HepG2 (cell line): ENCODE measurements around the gene NEIL3. TPM values are rescaled to one million over a fixed set of nuclear protein-coding genes. Genes with fewer than 3 reads are reported as not detected.

Experiments
- ATAC-seq: fragments of 200-7000 bp; cut with Tn5 transposase; 3 replicates; pipeline ENCODE4 v1.9.1; 2020; ENCODE audit warnings: mild to moderate bottlenecking, moderate library complexity
- BruUV-seq: library from RNA; stranded (reverse); fragments of 400-500 nt; replicated peaks from 2 replicates; lab custom pipeline; 2021; lab: Mats Ljungman, UMichigan
- CTCF ChIA-PET: fragments of 300-600 bp; formaldehyde crosslinking; extraction: SDS; loops from one replicate; lab custom pipeline; 2021; ENCODE audit warnings: low total read pairs, inconsistent platforms, low intra/inter-chr PET ratio; lab: Yijun Ruan, JAX
- POLR2A ChIA-PET: fragments of 350-600 bp; sonication (Branson Sonifier 250); formaldehyde crosslinking; loops from one replicate; lab custom pipeline; 2020; ENCODE audit warnings: antibody characterized with exemption, inconsistent platforms; lab: Yijun Ruan, JAX
- DNase-seq: peaks from one replicate; pipeline ENCODE4 v3.0.0-alpha.2; 2015; ENCODE audit warnings: low spot score
- FAIRE-seq: peaks from 3 replicates; lab custom pipeline; 2011; peaks lifted over from hg19 to GRCh38; lab: Jason Lieb, UNC
- H2AFZ ChIP-seq: one replicate; pipeline ENCODE4 v1.6.1; 2011; ENCODE audit warnings: low read length, inconsistent platforms
- H3K27ac ChIP-seq: fragments of 300-600 bp; 3 replicates; pipeline ENCODE4 v1.8.0; 2011; ENCODE audit warnings: mixed run types, mild to moderate bottlenecking, mixed read lengths, low read length, inconsistent platforms; ENCODE audit not compliant: insufficient read depth; ENCODE audit errors: extremely low read length
- H3K27me3 ChIP-seq, 2 experiments: fragments of 200-600 bp in 1 of 2; 2 replicates in 1 of 2; 3 replicates in 1 of 2; pipeline versions ENCODE4 v1.6.0 to v1.8.0; 2011; ENCODE audit warnings: low read length in 2 of 2, mild to moderate bottlenecking in 2 of 2, moderate library complexity in 2 of 2, inconsistent platforms in 1 of 2; ENCODE audit not compliant: insufficient read depth in 2 of 2, control insufficient read depth in 1 of 2
- H3K36me3 ChIP-seq, 2 experiments: fragments of 200-600 bp in 1 of 2; replicated peaks in 1 of 2; 2 replicates in 1 of 2; 3 replicates in 1 of 2; pipeline versions ENCODE4 v1.5.1 to v1.8.0; 2011; ENCODE audit warnings: low read length in 2 of 2, inconsistent platforms in 1 of 2; ENCODE audit not compliant: insufficient read depth in 2 of 2, control insufficient read depth in 1 of 2
- H3K4me1 ChIP-seq: 2 replicates; pipeline ENCODE4 v1.5.1; 2012; ENCODE audit warnings: low read length, inconsistent platforms; ENCODE audit not compliant: insufficient read depth
- H3K4me2 ChIP-seq: 2 replicates; pipeline ENCODE4 v1.6.0; 2011; ENCODE audit warnings: low read depth, low read length, inconsistent platforms
- H3K4me3 ChIP-seq, 3 experiments: fragments of 200-600 bp in 1 of 3; sonication (generic), shearing (Covaris generic) in 1 of 3; replicated peaks in 1 of 3; 2 replicates each; pipeline ENCODE4 v1.5.1; 2011 to 2016; ENCODE audit warnings: low read length in 3 of 3, inconsistent platforms in 2 of 3, low read depth in 2 of 3, mild to moderate bottlenecking in 2 of 3, control low read depth in 1 of 3, mixed read lengths in 1 of 3; ENCODE audit not compliant: insufficient read depth in 1 of 3
- H3K79me2 ChIP-seq: one replicate; pipeline ENCODE4 v1.6.1; 2011; ENCODE audit warnings: low read length, inconsistent platforms; ENCODE audit not compliant: insufficient read depth
- H3K9ac ChIP-seq: 2 replicates; pipeline ENCODE4 v1.6.0; 2011; ENCODE audit warnings: mild to moderate bottlenecking, low read depth, low read length, inconsistent platforms; ENCODE audit not compliant: insufficient read depth
- H3K9me3 ChIP-seq: 2 replicates; pipeline ENCODE4 v1.5.1; 2012; ENCODE audit warnings: mild to moderate bottlenecking, low read length
- H4K20me1 ChIP-seq: 2 replicates; pipeline ENCODE4 v1.6.0; 2011; ENCODE audit warnings: inconsistent platforms, mild to moderate bottlenecking, low read length, moderate library complexity; ENCODE audit not compliant: insufficient read depth
- ATM ChIP-seq: fragments of 450-650 bp; IDR thresholded peaks from 2 replicates; pipeline ENCODE4 v1.7.1; 2017; ENCODE audit warnings: mild to moderate bottlenecking, borderline replicate concordance
- GABPB1 ChIP-seq: IDR thresholded peaks from 2 replicates; pipeline ENCODE4 v1.6.1; 2016; ENCODE audit warnings: mild to moderate bottlenecking, missing genetic modification reagents, moderate library complexity, missing compliant biosample characterization
- GFI1 ChIP-seq: sonication (generic); formaldehyde crosslinking; IDR thresholded peaks from 2 replicates; pipeline ENCODE4 v1.5.0; 2020; ENCODE audit warnings: missing genetic modification reagents, mild to moderate bottlenecking, borderline replicate concordance
- HNRNPK ChIP-seq: fragments of 200-400 bp; formaldehyde crosslinking; IDR thresholded peaks from 2 replicates; pipeline ENCODE4 v1.6.1; 2018; ENCODE audit warnings: low read length, low read depth, moderate library complexity, mild to moderate bottlenecking; ENCODE audit not compliant: poor library complexity, severe bottlenecking
- HNRNPLL ChIP-seq: fragments of 200-400 bp; formaldehyde crosslinking; IDR thresholded peaks from 2 replicates; pipeline ENCODE4 v1.6.1; 2017; ENCODE audit warnings: mild to moderate bottlenecking, low read depth, low read length; ENCODE audit not compliant: poor library complexity, severe bottlenecking
- KMT2A ChIP-seq: sonication (generic); formaldehyde crosslinking; IDR thresholded peaks from 2 replicates; pipeline ENCODE4 v1.4.0; 2020; ENCODE audit warnings: missing genetic modification reagents
- MAFF ChIP-seq: IDR thresholded peaks from 2 replicates; pipeline ENCODE4 v1.6.1; 2011; ENCODE audit warnings: low read depth, low read length, improper control_type of control experiment
- PCBP2 ChIP-seq: fragments of 200-400 bp; formaldehyde crosslinking; optimal IDR thresholded peaks from 2 replicates; pipeline ENCODE3; 2018; ENCODE audit warnings: low read length, low read depth; ENCODE audit not compliant: poor library complexity, severe bottlenecking
- PREB ChIP-seq: sonication (generic); formaldehyde crosslinking; IDR thresholded peaks from 2 replicates; pipeline ENCODE4 v1.4.0; 2020; ENCODE audit warnings: missing genetic modification reagents
- SP2 ChIP-seq: sonication (generic); formaldehyde crosslinking; IDR thresholded peaks from 2 replicates; pipeline ENCODE4 v1.5.1; 2020; ENCODE audit warnings: mild to moderate bottlenecking, missing genetic modification reagents
- ZBTB38 ChIP-seq: sonication (generic); formaldehyde crosslinking; IDR thresholded peaks from 2 replicates; pipeline ENCODE4 v1.5.1; 2020; ENCODE audit warnings: mild to moderate bottlenecking, missing genetic modification reagents
- ZNF446 ChIP-seq: sonication (generic); formaldehyde crosslinking; IDR thresholded peaks from 2 replicates; pipeline ENCODE4 v1.5.0; 2020; ENCODE audit warnings: mild to moderate bottlenecking, missing genetic modification reagents
- ZNF503 ChIP-seq: sonication (generic); formaldehyde crosslinking; IDR thresholded peaks from 2 replicates; pipeline ENCODE4 v1.4.0; 2020; ENCODE audit warnings: missing genetic modification reagents
- ZNF619 ChIP-seq: sonication (generic); formaldehyde crosslinking; IDR thresholded peaks from 2 replicates; pipeline ENCODE4 v1.4.0; 2020; ENCODE audit warnings: mild to moderate bottlenecking, missing genetic modification reagents
- ZNF788 ChIP-seq: sonication (generic); formaldehyde crosslinking; IDR thresholded peaks from 2 replicates; pipeline ENCODE4 v1.5.0; 2020; ENCODE audit warnings: mild to moderate bottlenecking, missing genetic modification reagents, borderline replicate concordance
- ZNF878 ChIP-seq: sonication (generic); formaldehyde crosslinking; IDR thresholded peaks from 2 replicates; pipeline ENCODE4 v1.8.1; 2023; ENCODE audit warnings: mild to moderate bottlenecking, missing genetic modification reagents, moderate library complexity
- ZSCAN12 ChIP-seq: sonication (generic); formaldehyde crosslinking; IDR thresholded peaks from 2 replicates; pipeline ENCODE4 v1.9.0; 2021; ENCODE audit warnings: mild to moderate bottlenecking, missing genetic modification reagents
- WGBS: methylation state at CpG from one replicate; pipeline ENCODE4 v1.1.6; 2017; ENCODE audit warnings: low lambda C conversion rate; 5-methylcytosine and 5-hydroxymethylcytosine counted together
- in situ Hi-C: cut with HindIII; loops from 2 replicates; pipeline ENCODE4 v1.10.0; 2017; ENCODE audit warnings: low pct_unique_long_range_greater_than_20kb; ENCODE audit not compliant: extremely low pct_ligation_motif_present
- intact Hi-C: fragments of 100-400 bp; cut with micrococcal nuclease; formaldehyde crosslinking; loops from one replicate; pipeline ENCODE4 v1.10.0; 2022; ENCODE audit not compliant: unreplicated experiment
- polyA plus RNA-seq, 8 experiments: library from polyadenylated mRNA; depleted of rRNA in 3 of 8; stranded (reverse) in 7 of 8; unstranded in 1 of 8; fragments of >200 nt; fragmentation: Illumina TruSeq in 4 of 8; extraction: Trizol in 4 of 8; gene quantifications; 2 replicates each; pipeline versions ENCODE4 v1.2.1 to v1.2.3, GENCODE V29; 2011 to 2016; ENCODE audit warnings: low read depth in 4 of 8, missing spikeins in 1 of 8, mixed read lengths in 1 of 8; ENCODE audit not compliant: insufficient read depth in 1 of 8
- total RNA-seq, 5 experiments: library from RNA; depleted of rRNA; stranded (reverse); fragments of >200 nt; fragmentation: Illumina TruSeq; extraction: Trizol; gene quantifications; 2 replicates each; pipeline ENCODE4 v1.2.3, GENCODE V29; 2016; ENCODE audit warnings: low read depth in 1 of 5

NEIL3 gene
- total and polyA plus RNA-seq, 2 of the 13 experiments (the other 11 are each of a cell fraction or from before 2014, with no cell fraction given) = 3.5 to 8.4 TPM

GRCh38 chr4:177275999-177276398, 33.7 kb upstream of the NEIL3 start:
- Histone ChIP-seq H3K36me3 (no peaks in the 10 kb centered on the region), H2AFZ (no peak overlapping the region), H3K9ac (no peak overlapping the region)
- no peak for FAIRE-seq
- CTCF ChIA-PET = no interaction called here
- TF ChIP-seq SP2 (no peak), PCBP2 (no peak), ATM (no peak), ZNF446 (CRISPR knock-in tag) (no peak), MAFF (no peak)
- TF ChIP-seq, all 625 proteins: peak for 0
- Histone ChIP-seq H3K4me1 (no peaks in the 10 kb centered on the region), H3K27me3 (no peaks in the 10 kb centered on the region), H3K79me2 (no peaks in the 10 kb centered on the region), H4K20me1 (no peaks in the 10 kb centered on the region), H3K4me2 (no peak overlapping the region), H3K4me3 (no peak overlapping the region), H3K27ac (no peak overlapping the region), H3K9me3 (no peaks in the 10 kb centered on the region)
- POLR2A ChIA-PET = no interaction called here
- no peak for DNase-seq
- no TSS peak for BruUV-seq
- intact Hi-C loops (no loop called here), in situ Hi-C loops (no loop called here)
- ATAC-seq = no peak
- 60% methylated on average over 4 of the region's 4 CpGs for WGBS

- no peak for FAIRE-seq
- 23% methylated on average over 4 of the region's 4 CpGs for WGBS
- Histone ChIP-seq H3K27me3 (no peaks in the 10 kb centered on the region), H3K36me3 (no peaks in the 10 kb centered on the region), H4K20me1 (no peaks in the 10 kb centered on the region), H3K27ac (no peak overlapping the region), H3K4me2 (no peak overlapping the region), H3K79me2 (no peaks in the 10 kb centered on the region), H3K4me3 (no peak overlapping the region), H3K4me1 (no peaks in the 10 kb centered on the region), H3K9ac (no peak overlapping the region), H2AFZ (no peak overlapping the region), H3K9me3 (no peaks in the 10 kb centered on the region)
- in situ Hi-C loops (no loop called here), intact Hi-C loops (no loop called here)
- BruUV-seq = no TSS peak
- no peak for DNase-seq
- POLR2A ChIA-PET = no interaction called here
- CTCF ChIA-PET = no interaction called here
- ATAC-seq = no peak
- no peak for TF ChIP-seq HNRNPLL
- TF ChIP-seq KMT2A (CRISPR knock-in tag) = no peak
- TF ChIP-seq GABPB1 (CRISPR knock-in tag) = no peak
- TF ChIP-seq ZSCAN12 = no peak
- no peak for TF ChIP-seq ZNF503 (CRISPR knock-in tag)
- TF ChIP-seq GFI1 (CRISPR knock-in tag) = no peak
- TF ChIP-seq ZNF619 (CRISPR knock-in tag) = no peak
- no peak for TF ChIP-seq PREB (CRISPR knock-in tag)
- TF ChIP-seq ZNF788 = no peak
- TF ChIP-seq ZNF878 = no peak
- TF ChIP-seq ZBTB38 (CRISPR knock-in tag) = no peak
- no peak for TF ChIP-seq HNRNPK
Measured at GRCh38 chr4:177281351-177281909, 28.2 kb upstream of the NEIL3 start.
